Measurements from ENCODE around the gene TMEM203. TPM values are rescaled to one million over a fixed set of nuclear protein-coding genes. Genes with fewer than 3 reads are reported as not detected.
"Not testable (repeated sequence)": the region's sequence is repeated elsewhere in the genome, so short reads cannot be mapped to it uniquely, and the experiment has no call there.

TMEM203 gene
- total RNA-seq, 4 donors from 2014 or later = 11.6 to 33.5 (median 27.6) TPM

DNA sequence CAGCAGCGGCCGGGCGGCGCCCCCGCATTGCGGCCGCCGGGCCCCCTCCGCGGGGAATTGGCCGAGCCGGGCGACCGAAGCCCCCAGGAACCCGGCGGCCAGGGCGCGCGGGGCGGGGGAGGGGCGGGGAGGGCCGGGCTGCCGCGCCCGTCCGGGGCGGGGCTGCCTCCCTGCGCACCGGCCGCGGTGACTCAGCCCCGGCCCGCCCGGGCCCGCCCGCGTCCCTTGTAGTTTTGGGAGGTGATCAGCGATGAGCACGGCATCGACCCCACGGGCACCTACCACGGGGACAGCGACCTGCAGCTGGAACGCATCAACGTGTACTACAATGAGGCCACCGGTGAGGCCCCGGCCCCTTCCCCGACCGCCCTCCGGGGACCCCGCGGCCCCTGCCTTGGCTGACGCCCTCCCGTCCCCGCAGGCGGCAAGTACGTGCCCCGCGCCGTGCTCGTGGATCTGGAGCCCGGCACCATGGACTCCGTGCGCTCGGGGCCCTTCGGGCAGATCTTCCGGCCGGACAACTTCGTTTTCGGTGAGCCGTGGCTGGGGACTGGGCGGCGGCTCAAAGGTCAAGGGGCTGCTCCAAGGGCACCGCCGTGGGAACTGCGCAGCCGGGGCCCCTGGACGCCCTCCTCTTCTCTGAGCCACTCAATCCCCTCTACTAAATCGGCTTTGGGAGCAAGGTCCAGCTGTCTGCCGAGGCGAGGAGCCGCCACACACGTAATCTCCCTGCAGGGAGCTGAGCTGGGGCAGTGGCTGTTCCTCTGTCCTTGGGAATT is 36.2 kb upstream of the TMEM203 start:
- H3K27ac ChIP-seq = peak overlapping the region; percentile 93 to 100 (median 97)
- H3K9me3 ChIP-seq = no peaks in the 10 kb centered on the region
- peaks cover 5 to 54% (median 7%) of the 10 kb centered on the region in 4 donors for H3K4me1 ChIP-seq
- H3K27me3 ChIP-seq = no peaks in the 10 kb centered on the region
- H3K4me3 ChIP-seq = peak overlapping the region; percentile 70 to 99 (median 86)
- peak; percentile 39 to 86 (median 83) for DNase-seq
- TF ChIP-seq CTCF (IDR thresholded peaks at IDR 0.05) (peak in 1 of 6 experiments; percentile 1), POLR2A (IDR thresholded peaks at IDR 0.05) (peak; percentile 12 to 20)
- peaks cover 0 to 19% (median 0%) of the 10 kb centered on the region in 3 donors for H3K36me3 ChIP-seq

DNA sequence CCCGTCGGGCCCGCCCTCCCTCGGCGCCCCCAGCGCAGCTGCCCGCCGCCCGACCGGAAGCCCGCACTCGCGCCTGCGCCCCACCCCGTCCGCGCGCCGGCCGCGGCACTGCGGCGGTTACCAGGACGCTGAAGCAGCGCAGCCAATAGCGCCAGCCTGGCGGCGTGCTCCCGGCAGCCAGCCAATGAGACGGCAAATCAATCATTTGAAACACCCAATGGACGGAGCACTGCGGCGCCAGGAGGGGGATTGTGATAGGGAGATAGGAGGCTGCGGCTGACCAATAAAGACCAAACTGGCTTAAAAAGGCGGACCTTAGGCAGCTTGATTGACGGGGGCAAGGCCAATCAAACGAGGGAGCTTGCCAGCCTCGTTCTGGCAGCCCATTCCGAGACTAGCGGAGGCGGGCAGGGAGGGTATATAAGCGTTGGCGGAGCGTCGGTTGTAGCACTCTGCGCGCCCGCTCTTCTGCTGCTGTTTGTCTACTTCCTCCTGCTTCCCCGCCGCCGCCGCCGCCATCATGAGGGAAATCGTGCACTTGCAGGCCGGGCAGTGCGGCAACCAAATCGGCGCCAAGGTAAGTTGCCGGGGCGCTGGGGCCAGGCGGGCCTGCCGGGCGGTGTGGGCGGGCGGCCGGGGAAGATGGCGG is 35.5 kb upstream of the TMEM203 start, which contains the start of gene TUBB4B:
TUBB4B (plus strand) TSS at position 447 of the 649 bp plus-strand sequence; CDS start at position 521, 74 bp downstream.
- peaks cover 0 to 19% (median 0%) of the 10 kb centered on the region in 3 donors for H3K36me3 ChIP-seq
- peaks cover 8 to 61% (median 12%) of the 10 kb centered on the region in 4 donors for H3K4me1 ChIP-seq
- H3K4me3 ChIP-seq = peak within 1 kb of the TSS; percentile 80 to 99 (median 86)
- TF ChIP-seq POLR2A (IDR thresholded peaks at IDR 0.05) = peak; percentile 100
- TF ChIP-seq CTCF (IDR thresholded peaks at IDR 0.05) = peak in 3 of 6 experiments; percentile 8 to 20 (median 15)
- no peaks in the 10 kb centered on the region for H3K9me3 ChIP-seq
- peak; percentile 98 to 99 (median 98) for DNase-seq
- H3K27me3 ChIP-seq = no peaks in the 10 kb centered on the region
- peak within 1 kb of the TSS; percentile 95 to 100 (median 100) for H3K27ac ChIP-seq

- Histone ChIP-seq H3K27ac (peak overlapping the region; percentile 87 to 100 (median 100)), H3K4me3 (peak overlapping the region; percentile 58 to 80 (median 74)), H3K4me1 (peaks cover 8 to 67% (median 17%) of the 10 kb centered on the region in 4 donors), H3K27me3 (no peaks in the 10 kb centered on the region), H3K36me3 (peaks cover 0 to 19% (median 0%) of the 10 kb centered on the region in 3 donors), H3K9me3 (no peaks in the 10 kb centered on the region)
- DNase-seq = peak; percentile 63 to 88 (median 83)
- TF ChIP-seq POLR2A (IDR thresholded peaks at IDR 0.05) (peak; percentile 40 to 52), CTCF (IDR thresholded peaks at IDR 0.05) (peak in 1 of 6 experiments; percentile 16)
Observed at GRCh38 chr9:137240318-137240840, 34.9 kb upstream of the TMEM203 start.

- DNase-seq, H3K27me3 ChIP-seq, H3K9me3 ChIP-seq: not testable (repeated sequence)
- Histone ChIP-seq H3K36me3 (peaks cover 0 to 19% (median 0%) of the 10 kb centered on the region in 3 donors), H3K27ac (peak overlapping the region; percentile 87 to 100 (median 100)), H3K4me1 (peaks cover 8 to 67% (median 20%) of the 10 kb centered on the region in 4 donors), H3K4me3 (peak overlapping the region; percentile 58 to 80 (median 74))
Observed at GRCh38 chr9:137239541-137240200, 34.2 kb upstream of the TMEM203 start.

- H3K4me3 ChIP-seq = no peak overlapping the region
- DNase-seq = peak in 1 of 3 donors; percentile 83
- no peak for TF ChIP-seq CTCF (IDR thresholded peaks at IDR 0.05)
- peak in 1 of 2 donors; percentile 51 for TF ChIP-seq POLR2A (IDR thresholded peaks at IDR 0.05)
Observed at GRCh38 chr9:137237759-137238726, 32.6 kb upstream of the TMEM203 start.

More at GRCh38 chr9:137237759-137238726, 32.6 kb upstream of the TMEM203 start:
- Histone ChIP-seq H3K4me1 (peaks cover 8 to 61% (median 24%) of the 10 kb centered on the region in 4 donors), H3K36me3 (peaks cover 0 to 12% (median 0%) of the 10 kb centered on the region in 3 donors), H3K27ac (peak overlapping the region in 3 of 4 donors; percentile 18 to 77 (median 65)), H3K9me3 (peaks cover 0 to 1% (median 0%) of the 10 kb centered on the region in 4 donors), H3K27me3 (peaks cover 0 to 3% of the 10 kb centered on the region in 2 donors)
